ENCODE results near the gene C11orf24.
A peak's percentile ranks its signal among the peaks of the same experiment; 100 is the strongest.
"Not testable (repeated sequence)": the region's sequence is repeated elsewhere in the genome, so short reads cannot be mapped to it uniquely, and the experiment has no call there.

Gene C11orf24

GRCh38 chr11:68269414-68270081, 2.2 kb downstream of the C11orf24 start:
- no peak for DNase-seq

DNA sequence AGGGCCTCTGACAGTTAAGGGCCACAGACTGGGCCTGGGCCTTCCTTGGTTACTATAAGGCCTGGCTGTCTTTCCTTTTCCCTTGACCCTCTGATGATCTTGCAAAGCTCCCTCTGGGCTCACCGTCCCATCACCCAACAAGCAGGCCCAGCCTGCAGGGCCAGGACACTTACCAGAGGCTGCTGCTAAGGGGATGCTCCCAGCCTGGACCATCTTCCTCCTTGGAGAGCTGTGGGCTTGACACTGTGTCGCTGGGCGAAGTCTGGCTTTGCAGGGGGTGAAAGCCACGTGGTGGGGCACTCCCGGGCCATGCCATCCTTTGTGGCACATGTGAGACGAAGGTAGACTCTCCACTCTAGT, 3.9 kb downstream of the C11orf24 start:
- DNase-seq = no peak

DNA sequence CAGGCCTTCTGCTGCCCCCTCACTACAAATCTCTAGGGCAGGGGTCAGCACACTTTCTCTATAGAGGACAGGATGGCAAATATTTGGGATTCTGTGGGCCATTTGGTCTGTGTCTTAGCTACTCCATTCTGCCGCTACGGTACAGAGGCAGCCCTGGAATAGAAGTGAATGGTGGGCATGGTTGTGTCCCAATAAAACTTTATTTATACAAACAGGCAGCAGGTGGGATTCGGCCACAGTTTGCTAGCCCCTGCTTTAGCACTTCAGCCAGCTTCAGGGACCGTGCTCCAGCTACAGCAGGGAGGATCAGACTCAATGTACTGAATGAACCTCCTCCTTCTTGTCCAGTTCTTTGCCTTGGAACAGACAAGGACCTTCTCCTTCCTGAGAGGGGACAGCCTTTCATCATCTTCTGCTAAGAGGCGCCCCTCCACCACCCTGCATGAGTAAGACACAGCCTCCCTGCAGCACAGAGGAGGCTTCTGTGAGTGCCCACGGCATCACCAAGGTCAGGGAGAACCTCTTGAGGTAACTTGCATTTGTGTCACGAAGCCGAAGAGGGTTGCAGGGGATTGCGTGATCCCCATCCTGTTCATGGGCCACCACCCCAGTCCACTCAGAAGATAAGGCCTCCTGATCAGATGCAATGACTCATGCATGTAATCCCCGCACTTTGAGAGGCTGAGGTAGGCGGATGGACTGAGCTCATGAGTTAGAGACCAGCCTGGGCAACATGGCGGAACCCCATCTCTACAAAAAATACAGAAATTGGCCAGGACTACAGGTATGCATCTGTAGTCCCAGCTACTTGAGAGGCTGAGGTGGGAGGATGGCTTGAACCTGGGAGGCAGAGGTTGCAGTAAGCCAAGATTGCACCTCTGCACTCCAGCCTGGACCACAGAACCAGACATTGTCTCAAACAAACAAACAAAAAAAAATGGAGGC, 4.6 kb downstream of the C11orf24 start:
- no peak for DNase-seq

DNA sequence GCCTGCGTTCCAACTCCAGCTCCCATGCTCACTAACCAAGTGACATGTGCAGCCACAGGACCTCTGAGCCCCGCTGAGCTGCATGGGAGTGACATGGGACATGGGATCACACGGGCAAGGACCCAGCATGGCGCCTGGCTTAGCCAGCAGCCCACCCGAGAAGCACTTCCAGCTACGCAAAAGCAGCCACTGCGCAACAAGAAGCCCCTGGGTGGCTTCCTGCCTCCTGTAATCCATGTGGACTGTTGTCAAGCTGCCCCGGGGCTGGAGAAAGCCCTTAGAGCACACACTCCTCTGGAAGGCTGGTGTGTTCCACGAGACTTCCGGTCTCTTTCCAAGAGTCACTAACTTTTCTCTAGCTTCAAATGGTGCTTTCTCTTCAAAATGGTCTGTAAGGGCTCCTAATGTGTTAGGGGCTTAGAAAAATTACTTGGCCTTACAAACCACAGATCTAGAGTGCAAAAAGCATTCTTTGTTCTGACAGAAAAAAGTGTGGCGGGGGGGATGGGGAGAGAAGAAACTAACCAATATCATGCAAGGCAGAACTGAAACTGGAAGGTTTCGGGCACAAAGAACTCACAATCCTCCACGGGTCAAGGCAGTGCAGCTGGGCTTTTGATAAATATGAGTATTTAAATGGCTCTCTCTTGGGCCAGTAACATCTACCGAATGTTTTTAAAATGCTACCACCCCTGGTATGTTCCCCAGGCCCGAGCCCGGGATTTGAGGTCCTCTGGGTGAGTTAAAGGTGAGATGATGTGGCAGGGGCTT, 5.5 kb downstream of the C11orf24 start:
- DNase-seq = no peak

- no peak for DNase-seq
These were observed 6.8 kb downstream of the C11orf24 start for GRCh38 chr11:68264741-68265540.

DNA sequence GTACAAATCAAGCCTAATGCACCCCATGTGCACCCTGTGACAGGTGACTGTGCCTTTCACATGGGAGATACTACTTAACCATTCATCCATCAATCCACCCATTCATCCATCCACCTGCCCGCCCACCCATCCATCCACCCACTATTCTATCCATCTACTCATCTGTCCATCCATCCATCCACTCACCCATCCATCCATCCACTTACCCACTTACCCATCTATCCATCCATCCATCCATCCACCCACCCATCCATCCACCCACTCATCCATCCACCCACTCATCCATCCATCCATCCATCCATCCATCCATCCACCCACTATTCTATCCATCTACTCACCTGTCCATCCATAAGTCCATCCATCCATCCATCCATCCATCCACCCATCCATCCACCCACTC, 7.5 kb downstream of the C11orf24 start:
- no peak for DNase-seq

DNA sequence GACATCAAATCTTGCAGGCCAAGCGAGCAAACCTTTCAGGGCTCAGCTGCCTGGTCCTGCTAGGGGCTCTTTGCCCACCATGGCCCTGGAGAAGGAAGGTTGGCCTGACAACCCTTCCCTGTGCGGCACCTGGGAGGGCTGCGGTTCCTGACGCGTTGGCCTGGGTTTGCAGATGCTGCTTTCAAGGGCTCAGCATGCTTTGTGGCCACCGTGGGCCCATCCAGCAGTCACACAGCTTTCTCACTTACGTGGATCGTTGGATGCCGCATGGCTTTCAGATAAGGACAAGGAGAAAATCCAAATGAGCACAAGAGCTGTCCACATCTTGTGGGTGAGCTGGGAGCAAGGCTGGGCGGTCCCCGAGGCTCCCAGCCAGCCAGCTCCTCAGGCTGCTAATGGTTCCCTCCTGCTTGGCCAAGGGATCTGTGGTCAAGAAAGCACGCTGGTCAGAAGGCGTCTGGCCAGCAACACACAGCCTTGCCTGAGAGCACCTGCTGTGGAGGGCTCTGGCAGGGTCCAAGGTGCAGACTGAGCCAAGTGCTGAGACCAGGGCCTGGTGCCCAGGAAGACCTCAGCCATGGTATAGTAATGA, 8.2 kb downstream of the C11orf24 start:
- no peak for DNase-seq

GRCh38 chr11:68262544-68262827, 9.3 kb downstream of the C11orf24 start:
- DNase-seq = no peak

DNA sequence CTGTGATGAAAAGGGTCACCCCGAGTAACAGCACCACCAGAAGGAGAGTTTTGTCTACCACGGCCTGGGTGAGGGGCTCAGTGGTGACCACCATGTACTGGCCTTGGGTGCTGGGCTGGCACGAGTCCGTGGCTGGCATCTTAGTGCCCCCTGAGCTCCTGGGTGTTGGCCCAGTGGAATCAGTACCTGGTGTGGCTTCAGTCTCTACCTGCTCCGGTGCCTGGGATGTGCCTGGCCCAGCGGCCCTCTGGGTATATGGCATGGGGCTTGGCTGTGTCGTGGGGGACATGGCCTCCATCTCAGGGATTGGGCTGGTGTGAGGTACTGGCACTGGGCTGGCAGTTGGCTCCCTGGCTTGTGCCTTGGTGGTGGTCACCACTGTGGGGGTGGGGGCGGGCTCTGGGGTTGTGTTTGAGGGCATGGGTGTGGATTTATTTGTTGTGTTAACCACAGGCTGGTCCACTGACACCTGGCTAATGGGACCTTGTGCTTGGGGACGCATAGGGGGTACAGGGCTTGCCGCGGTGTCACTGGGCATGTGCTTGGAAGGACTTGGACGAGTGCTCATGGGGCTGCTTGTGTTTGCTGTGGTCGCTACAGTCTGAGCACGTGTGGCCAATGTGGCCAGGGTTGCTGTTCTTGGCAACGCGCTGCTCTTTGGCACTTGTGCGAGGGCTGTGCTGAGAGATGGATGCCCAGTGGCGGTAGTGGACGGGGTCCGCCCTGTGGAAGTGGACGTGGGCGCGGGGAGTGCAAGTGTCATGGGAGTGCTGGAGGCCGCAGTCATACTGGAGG, 9.8 kb downstream of the C11orf24 start:
- no peak for DNase-seq

DNA sequence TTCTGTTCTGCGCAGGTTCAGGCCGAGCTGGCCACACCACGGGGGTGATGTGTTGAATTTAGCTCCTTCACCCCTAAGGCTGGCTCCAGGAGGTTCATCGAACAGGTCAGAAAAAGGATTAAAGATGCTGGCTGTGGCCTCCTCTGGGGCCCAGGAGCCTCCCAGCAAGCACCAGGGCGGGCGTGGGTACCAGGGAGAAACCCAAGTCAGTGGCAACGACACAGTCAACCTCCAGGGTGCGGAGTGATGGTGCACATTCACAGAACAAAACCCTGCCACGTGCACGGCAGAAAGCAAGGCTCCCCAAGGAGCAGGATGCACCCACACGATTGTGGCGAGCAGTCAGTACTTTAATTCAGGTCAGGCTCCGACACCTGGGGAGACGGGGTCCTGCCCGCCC, 10.8 kb downstream of the C11orf24 start:
- no peak for DNase-seq

DNA sequence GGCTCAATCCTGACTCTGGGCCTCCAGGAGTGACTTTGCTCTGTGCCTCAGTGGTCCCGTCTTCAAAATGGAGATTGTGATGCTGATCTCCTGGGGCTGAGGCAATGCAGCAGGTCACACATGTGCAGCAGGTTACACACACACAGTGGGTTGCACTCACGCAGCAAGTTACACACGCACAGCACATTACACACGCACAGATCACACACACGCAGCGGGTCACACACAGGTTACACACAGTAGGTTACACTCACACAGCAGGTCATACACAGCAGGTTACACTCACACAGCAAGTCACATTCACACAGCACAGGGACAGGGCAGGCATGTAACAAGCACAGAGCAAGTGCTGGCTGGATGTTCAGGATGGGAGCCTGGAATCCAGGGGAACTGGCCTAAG, 11.3 kb downstream of the C11orf24 start:
- DNase-seq = no peak

DNA sequence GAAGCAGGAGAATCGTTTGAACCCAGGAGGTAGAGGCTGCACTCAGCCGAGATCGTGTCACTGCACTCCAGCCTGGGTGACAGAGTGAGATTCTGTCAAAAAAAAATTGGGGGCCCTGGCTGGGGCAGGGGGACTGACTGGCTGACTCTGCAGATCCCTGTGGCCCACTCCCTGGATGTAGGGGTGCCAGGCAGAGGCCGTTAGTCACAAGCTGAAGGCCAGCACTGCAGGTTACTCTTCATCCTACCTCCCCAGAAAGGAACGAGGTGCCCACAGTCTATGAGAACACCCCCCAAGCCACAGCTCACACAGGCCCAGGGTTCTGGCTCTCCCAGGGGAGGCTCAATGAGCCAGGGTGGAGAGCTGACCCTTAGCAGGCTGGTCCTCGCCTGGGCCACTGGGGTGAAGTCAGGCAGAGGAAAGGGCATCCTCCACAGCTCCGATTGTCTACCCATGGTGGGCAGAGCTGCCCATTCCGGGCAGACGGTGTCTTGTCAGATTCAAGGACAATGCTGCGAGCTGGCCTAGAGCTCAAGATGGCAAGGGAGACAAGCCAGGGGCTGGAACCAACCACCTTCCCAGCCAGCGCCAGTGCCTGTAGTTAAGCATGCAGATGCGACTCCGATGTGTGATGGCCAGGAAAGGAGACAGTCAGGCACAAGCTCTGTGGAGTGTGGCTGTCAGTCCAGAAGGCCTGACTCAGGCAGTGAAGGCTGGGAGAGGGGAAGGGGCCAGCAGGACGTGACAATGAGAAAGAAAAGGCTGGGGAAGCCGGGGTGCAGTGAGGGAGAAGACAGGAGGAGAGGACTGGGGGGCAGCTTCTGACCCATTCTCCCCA, 12.4 kb downstream of the C11orf24 start:
- no peak for DNase-seq

DNA sequence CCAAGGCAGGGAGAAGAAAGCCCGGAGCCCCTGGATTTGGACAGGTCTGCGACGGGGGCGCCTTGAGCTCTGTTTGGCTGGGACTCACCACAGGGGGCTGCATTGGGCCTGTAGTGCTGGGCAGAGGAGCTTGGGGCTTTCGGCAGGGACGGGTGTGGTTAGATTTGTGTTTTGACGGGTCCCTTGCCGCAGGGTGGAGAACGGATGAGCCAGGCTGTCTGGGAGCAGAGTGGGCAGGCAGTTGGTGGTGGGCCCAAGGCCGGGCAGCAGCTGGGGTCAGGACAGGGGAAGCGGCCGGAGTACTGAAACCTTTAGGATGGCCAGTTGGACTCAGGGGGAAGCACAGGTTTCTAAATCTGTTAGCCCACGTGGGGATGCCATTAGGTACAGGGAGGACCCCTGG, 13.4 kb downstream of the C11orf24 start:
- DNase-seq = no peak

- DNase-seq = peak; percentile 96
These were observed 14.1 kb downstream of the C11orf24 start for GRCh38 chr11:68257477-68258362.

DNA sequence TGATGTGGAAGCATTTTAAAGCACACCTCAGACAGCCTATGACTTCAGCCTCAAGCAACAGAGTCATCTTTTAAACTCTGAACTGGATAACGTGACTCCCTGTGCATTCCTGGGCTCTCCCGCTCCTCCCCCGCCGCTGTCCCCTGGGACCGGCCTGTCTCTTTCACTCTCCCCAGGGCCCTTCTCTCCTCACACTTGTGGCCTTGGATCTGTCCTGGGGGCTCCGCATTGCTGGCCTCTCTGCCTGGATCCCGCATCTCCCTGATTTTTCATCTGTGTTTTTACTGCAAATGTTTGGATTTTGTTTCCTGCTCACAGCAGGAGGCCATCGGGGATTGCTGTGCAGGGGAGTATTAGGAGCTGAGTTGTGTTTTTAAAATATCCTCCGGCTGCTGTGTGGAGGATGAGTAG, 15.4 kb downstream of the C11orf24 start:
- DNase-seq = no peak

- no peak for DNase-seq
These were observed 16.2 kb downstream of the C11orf24 start for GRCh38 chr11:68255526-68255925.

GRCh38 chr11:68254421-68254820, 17.4 kb downstream of the C11orf24 start:
- no peak for DNase-seq

DNA sequence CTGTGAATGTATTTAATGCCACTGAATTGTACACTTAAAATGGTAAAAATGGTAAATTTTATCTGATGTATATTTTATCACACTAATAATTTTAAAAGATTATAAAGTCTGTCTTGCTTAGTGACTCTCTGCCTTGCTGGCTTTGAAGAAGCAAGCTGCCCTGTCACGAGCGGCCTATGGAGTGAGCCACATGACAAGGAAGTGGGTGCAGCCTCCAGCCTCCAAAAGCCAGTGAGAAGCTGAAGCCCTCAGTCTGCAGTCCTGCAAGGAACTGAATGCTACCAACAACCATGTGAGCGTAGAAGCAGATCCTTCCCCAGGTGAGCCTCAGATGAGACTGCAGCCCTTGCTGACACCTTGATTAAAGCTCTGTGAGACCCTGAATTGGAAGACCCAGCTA, 20.0 kb downstream of the C11orf24 start:
- DNase-seq = no peak

DNA sequence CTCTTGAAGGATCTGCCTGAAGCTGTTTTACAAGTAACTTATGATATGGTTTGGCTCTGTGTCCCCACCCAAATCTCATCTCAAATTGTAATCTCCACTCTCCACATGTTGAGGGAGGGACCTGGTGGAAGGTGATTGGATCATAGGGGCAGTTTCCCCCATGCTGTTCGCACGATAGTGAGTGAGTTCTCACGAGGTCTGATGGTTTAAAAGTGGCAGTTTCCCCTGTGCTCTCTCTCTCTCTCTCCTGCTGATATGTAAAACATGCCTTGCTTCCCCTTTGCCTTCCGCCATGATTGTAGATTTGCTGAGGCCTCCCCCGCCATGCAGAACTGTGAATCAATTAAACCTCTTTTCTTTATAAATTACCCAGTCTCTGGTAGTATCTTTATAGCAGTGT, 26.9 kb downstream of the C11orf24 start:
- not testable (repeated sequence) for DNase-seq

- not testable (repeated sequence) for DNase-seq
These were observed 27.9 kb downstream of the C11orf24 start for GRCh38 chr11:68243847-68244246.

All from activated effector memory CD4-positive, alpha-beta T cell treated with anti-CD3 and anti-CD28 coated beads, Interleukin-2, amount 50 U/mL, for 16 hours (primary cell).